Mesothelial cell of epicardium (in vitro differentiated cells): ENCODE results near the gene CXCR5. TPM values are rescaled to one million over a fixed set of nuclear protein-coding genes. Genes with fewer than 3 reads are reported as not detected.

ENCODE experiments used
- DNase-seq, 2 experiments: peaks; one replicate each; pipeline ENCODE4 v3.0.0; 2021; ENCODE audit warnings: low spot score in 2 of 2; ENCODE audit not compliant: unreplicated experiment in 2 of 2
- H3K27ac Mint-ChIP-seq: 2 replicates; pipeline ENCODE4 v1.8.0; 2021; ENCODE audit warnings: mixed read lengths
- H3K27me3 Mint-ChIP-seq: 2 replicates; pipeline ENCODE4 v1.8.0; 2021; ENCODE audit warnings: low read depth, mixed read lengths
- H3K36me3 Mint-ChIP-seq: 2 replicates; pipeline ENCODE4 v1.8.0; 2021; ENCODE audit warnings: mixed read lengths
- H3K4me1 Mint-ChIP-seq: 2 replicates; pipeline ENCODE4 v1.8.0; 2021; ENCODE audit warnings: mixed read lengths
- H3K4me3 Mint-ChIP-seq: 2 replicates; pipeline ENCODE4 v1.8.0; 2021; ENCODE audit warnings: mild to moderate bottlenecking, moderate library complexity, mixed read lengths
- H3K9me3 Mint-ChIP-seq: 2 replicates; pipeline ENCODE4 v1.8.0; 2021; ENCODE audit warnings: mixed read lengths
- total RNA-seq: library from RNA; stranded (reverse); gene quantifications from 3 replicates; pipeline ENCODE4 v1.2.1, GENCODE V29; 2021
- TF ChIP-seq, protein P1 (sequence below): fragments of 200-600 bp; sonication (generic); IDR thresholded peaks from one replicate; pipeline ENCODE4 v1.5.0; 2021; ENCODE audit warnings: antibody characterized with exemption; ENCODE audit not compliant: unreplicated experiment

The CXCR5 gene, protein sequence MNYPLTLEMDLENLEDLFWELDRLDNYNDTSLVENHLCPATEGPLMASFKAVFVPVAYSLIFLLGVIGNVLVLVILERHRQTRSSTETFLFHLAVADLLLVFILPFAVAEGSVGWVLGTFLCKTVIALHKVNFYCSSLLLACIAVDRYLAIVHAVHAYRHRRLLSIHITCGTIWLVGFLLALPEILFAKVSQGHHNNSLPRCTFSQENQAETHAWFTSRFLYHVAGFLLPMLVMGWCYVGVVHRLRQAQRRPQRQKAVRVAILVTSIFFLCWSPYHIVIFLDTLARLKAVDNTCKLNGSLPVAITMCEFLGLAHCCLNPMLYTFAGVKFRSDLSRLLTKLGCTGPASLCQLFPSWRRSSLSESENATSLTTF
- total RNA-seq: not detected in 3 replicates

DNA sequence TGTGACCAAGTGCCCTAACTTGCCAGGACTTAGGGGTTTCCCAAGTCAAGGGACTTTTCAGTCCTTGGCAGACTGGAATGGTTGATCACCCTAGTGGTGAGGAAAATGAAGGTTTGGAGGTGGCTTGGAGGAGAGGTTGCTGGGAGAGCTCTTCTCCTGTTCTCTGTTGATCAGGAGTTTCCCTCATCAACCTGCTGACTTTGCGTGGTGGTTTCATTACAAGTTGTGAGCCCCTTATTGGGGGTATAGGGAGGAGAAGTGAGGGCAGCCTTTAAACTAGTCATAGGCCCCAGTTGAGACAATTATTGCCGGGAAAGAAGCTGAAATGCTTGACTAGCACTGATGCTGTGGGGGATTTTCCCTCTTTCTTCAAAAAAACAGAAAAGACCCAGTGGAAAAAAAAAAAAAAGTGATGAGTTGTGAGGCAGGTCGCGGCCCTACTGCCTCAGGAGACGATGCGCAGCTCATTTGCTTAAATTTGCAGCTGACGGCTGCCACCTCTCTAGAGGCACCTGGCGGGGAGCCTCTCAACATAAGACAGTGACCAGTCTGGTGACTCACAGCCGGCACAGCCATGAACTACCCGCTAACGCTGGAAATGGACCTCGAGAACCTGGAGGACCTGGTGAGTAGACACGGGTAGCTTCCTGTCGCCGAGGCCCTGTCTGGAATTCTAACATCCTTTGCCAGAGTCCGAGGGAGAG is at the start of gene CXCR5:
Gene CXCR5 (plus strand): TSS at position 525 of the 704 bp plus-strand sequence. CDS start 50 bp downstream, at position 575.
- no peaks in the 10 kb centered on the region for H3K36me3 Mint-ChIP-seq
- H3K9me3 Mint-ChIP-seq: no peaks in the 10 kb centered on the region
- H3K4me3 Mint-ChIP-seq: no peak within 1 kb of the TSS
- H3K27me3 Mint-ChIP-seq: peaks cover 7% of the 10 kb centered on the region
- H3K27ac Mint-ChIP-seq: no peak within 1 kb of the TSS
- TF ChIP-seq, protein P1, sequence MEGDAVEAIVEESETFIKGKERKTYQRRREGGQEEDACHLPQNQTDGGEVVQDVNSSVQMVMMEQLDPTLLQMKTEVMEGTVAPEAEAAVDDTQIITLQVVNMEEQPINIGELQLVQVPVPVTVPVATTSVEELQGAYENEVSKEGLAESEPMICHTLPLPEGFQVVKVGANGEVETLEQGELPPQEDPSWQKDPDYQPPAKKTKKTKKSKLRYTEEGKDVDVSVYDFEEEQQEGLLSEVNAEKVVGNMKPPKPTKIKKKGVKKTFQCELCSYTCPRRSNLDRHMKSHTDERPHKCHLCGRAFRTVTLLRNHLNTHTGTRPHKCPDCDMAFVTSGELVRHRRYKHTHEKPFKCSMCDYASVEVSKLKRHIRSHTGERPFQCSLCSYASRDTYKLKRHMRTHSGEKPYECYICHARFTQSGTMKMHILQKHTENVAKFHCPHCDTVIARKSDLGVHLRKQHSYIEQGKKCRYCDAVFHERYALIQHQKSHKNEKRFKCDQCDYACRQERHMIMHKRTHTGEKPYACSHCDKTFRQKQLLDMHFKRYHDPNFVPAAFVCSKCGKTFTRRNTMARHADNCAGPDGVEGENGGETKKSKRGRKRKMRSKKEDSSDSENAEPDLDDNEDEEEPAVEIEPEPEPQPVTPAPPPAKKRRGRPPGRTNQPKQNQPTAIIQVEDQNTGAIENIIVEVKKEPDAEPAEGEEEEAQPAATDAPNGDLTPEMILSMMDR: no peak
- DNase-seq: no peak
- peaks cover 5% of the 10 kb centered on the region for H3K4me1 Mint-ChIP-seq

DNA sequence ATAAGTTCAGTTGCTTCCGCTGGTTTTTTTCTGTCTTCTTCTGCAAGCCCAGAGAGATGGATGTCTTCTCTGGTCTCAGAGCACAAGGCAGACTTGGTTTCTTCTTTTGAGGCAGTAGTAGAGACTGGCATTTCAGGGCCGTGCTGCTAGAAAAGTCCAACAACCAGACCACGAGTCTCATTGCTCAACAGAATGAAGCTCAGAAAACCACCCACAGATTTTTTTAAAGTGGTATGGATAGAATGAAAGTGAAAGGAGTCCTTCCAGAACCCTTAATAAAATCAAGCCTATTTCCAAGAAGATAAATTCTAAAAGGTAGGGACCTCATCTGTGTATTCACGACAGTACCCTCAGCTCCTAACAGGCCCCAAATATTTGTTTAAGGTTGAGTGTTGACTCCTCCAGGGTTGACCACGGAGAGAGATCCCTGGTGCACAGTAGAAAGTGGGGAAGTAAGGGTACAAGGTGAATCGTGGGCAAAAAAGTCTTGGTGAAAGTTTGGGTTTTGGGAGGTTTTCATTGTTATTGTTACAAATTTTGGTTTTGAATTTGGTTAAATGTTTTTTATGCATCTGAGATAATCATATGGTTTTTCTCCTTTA is 49.2 kb upstream of the CXCR5 start:
- Mint-ChIP-seq H3K9me3 (no peaks in the 10 kb centered on the region), H3K27ac (no peak overlapping the region)
- TF ChIP-seq, protein P1: no peak

DNA sequence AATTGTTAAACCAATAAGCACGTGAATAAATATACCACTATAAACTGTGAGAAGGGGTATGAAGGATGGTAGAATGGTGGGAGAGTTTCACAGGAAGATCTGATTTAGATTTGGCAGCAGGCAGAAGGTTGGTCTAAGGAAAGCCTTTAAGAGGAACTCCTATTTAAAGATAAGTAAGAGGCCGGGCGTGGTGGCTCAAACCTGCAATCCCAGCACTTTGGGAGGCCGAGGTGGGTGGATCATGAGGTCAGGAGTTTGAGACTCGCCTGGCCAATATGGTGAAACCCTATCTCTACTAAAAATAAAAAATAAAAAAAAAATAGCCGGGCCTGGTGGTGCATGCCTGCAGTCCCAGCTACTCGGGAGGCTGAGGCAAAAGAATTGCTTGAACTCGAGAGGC is 45.8 kb upstream of the CXCR5 start:
- H3K9me3 Mint-ChIP-seq: no peaks in the 10 kb centered on the region
- no peaks in the 10 kb centered on the region for H3K36me3 Mint-ChIP-seq
- DNase-seq: no peak
- no peak overlapping the region for H3K27ac Mint-ChIP-seq
- H3K4me3 Mint-ChIP-seq: no peak overlapping the region
- TF ChIP-seq, protein P1: no peak
- no peaks in the 10 kb centered on the region for H3K4me1 Mint-ChIP-seq
- no peaks in the 10 kb centered on the region for H3K27me3 Mint-ChIP-seq

More for the DNA sequence above, 49.2 kb upstream of the CXCR5 start:
- Mint-ChIP-seq H3K4me3 (no peak overlapping the region), H3K4me1 (no peaks in the 10 kb centered on the region), H3K27me3 (no peaks in the 10 kb centered on the region), H3K36me3 (no peaks in the 10 kb centered on the region)
- no peak for DNase-seq

DNA sequence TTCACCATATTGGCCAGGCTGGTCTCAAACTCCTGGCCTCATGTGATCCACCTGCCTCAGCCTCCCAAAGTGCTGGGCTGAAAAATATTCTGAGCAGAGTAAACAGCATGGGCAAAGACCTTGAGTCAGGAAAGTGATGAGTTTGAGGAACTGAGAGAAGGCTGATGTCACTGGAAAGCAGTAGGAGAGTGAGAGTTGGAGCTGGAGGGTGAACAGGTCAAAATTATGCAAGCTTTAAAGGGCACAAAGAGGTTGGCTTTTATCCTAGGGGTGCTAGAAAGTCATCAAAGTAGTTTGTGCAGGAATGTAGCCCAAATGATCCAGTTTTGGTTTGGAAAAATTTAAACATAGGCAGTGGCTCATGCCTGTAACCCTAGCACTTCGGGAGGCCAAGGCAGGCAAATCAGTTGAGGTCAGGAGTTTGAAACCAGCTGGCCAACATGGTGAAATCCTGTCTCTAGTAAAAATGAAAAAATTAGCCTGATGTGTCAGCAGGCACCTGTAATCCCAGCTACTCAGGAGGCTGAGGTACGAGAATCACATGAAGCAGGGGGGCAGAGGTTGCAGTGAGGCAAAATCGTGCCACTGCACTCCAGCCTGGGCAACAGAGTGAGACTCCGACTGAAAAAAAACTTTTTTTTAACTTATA is 44.7 kb upstream of the CXCR5 start:
- Mint-ChIP-seq H3K36me3 (no peaks in the 10 kb centered on the region), H3K27ac (no peak overlapping the region), H3K27me3 (no peaks in the 10 kb centered on the region), H3K9me3 (no peaks in the 10 kb centered on the region), H3K4me3 (no peak overlapping the region), H3K4me1 (no peaks in the 10 kb centered on the region)
- no peak for DNase-seq
- TF ChIP-seq, protein P1: no peak

DNA sequence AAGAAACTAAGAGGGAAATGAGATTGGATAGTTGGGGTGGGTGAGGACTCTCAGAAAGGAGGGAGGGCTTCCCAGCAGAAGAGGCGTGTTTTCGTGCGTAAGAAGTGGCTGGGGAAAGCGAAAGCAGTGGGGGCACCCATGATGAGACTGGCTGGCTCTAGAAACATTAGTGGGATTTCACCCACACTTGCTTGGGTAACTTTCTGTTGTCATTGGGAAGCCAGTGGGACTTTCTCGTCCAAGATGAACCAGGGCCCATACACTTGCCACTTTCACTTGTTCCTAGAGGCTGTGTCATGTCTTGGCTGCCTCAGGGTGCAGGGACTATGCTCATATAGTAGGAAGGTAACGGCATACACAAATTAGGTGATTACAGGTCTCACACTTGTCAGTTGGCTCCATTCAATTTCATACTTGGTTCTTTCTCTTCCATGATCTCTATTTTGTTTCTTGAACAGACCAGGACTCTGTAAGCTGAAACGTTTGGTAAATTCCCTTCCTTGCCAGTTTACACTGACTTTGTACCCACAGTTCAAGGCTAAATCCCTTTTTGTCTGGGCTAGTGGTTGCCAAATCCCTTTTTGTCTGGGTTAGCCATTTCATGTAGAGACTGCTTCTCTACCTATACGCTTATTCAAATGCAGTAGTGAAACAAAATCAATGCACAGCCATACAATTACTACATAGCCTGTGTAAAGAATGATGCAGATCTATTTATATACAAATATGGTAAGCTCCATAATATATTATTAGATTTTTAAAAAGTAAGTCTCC is 42.0 kb upstream of the CXCR5 start:
- Mint-ChIP-seq H3K27me3 (no peaks in the 10 kb centered on the region), H3K27ac (no peak overlapping the region), H3K36me3 (no peaks in the 10 kb centered on the region), H3K9me3 (no peaks in the 10 kb centered on the region), H3K4me3 (no peak overlapping the region), H3K4me1 (peaks cover 4% of the 10 kb centered on the region)
- DNase-seq: no peak
- TF ChIP-seq, protein P1: no peak
